Measurements from ENCODE around the gene PNPO. TPM values are rescaled to one million over a fixed set of nuclear protein-coding genes. Genes with fewer than 3 reads are reported as not detected.

Gene PNPO
- total and polyA plus RNA-seq, 2 of the 4 experiments (the other 2 are of a cell fraction), result 13.9 to 34.1 TPM

- H3K79me1 ChIP-seq (ENCODE audit: low read depth in 1 of 2, low read length in 2 of 2), result peaks cover 26 to 55% of the 10 kb centered on the region in 2 experiments
- H3K4me2 ChIP-seq (ENCODE audit: low read depth, low read length), result peak within 1 kb of the TSS; percentile 98
- ChIA-PET POLR2A (ENCODE audit: unreplicated experiment) (interaction anchor here (0.7 kb wide), 1 partner anchor 65 kb away, joined by 3 read pairs; the partner anchor contains the start of genes LRRC46 and MRPL10), CTCF (interaction anchor here (0.8 to 1.5 kb wide), 3 partner anchors 54 to 59 kb away, joined by 3 to 11 read pairs (median 3); partner anchors contain the start of gene SCRN2)
- H3K27me3 ChIP-seq (ENCODE audit: control insufficient read depth, insufficient read depth, low read length), result no peaks in the 10 kb centered on the region
- peak within 1 kb of the TSS; percentile 95 for H2AK5ac ChIP-seq (ENCODE audit: low read depth, low read length)
- no peaks in the 10 kb centered on the region for H4K20me1 ChIP-seq (ENCODE audit: insufficient read depth, low read length)
- H4K91ac ChIP-seq (ENCODE audit: insufficient read depth, low read depth, low read length), result peak within 1 kb of the TSS; percentile 94
- ATAC-seq (ENCODE audit: low read depth), result peak; percentile 92
- H3K4me1 ChIP-seq (ENCODE audit: control insufficient read depth, insufficient read depth, low read length), result peaks cover 1% of the 10 kb centered on the region; the same call in 1 of the 2 replicates
- dilution Hi-C loops (cut with HindIII; ENCODE audit: low sequenced_read_pairs, unreplicated experiment), result no loop called here
- H4K8ac ChIP-seq (ENCODE audit: low read depth in 2 of 2, low read length in 2 of 2), result peak within 1 kb of the TSS; percentile 96 to 99
- BruUV-seq (replicated peaks), result no TSS peak
- H3K4ac ChIP-seq (ENCODE audit: low read depth, low read length), result peak within 1 kb of the TSS; percentile 95
- H3K56ac ChIP-seq (ENCODE audit: extremely low read depth, insufficient read depth, low read length), result peak within 1 kb of the TSS; percentile 87
- H2BK20ac ChIP-seq (ENCODE audit: low read depth, low read length), result no peak within 1 kb of the TSS
- DNase-seq, result peak; percentile 100
- in situ Hi-C loops (cut with MboI; ENCODE audit: low sequenced_read_pairs), result no loop called here
- H2AFZ ChIP-seq (replicated peaks; ENCODE audit: low read length, poor library complexity), result peak within 1 kb of the TSS; percentile 97
- peak within 1 kb of the TSS; percentile 78 for H3K18ac ChIP-seq (ENCODE audit: low read depth, low read length)
- H3K14ac ChIP-seq (replicated peaks; ENCODE audit: low read depth, low read length), result peak within 1 kb of the TSS; percentile 97
- peak within 1 kb of the TSS; percentile 64; the same call in 1 of the 2 replicates for H2BK120ac ChIP-seq (ENCODE audit: low read depth, low read length)
- H3K27ac ChIP-seq (ENCODE audit: insufficient read depth, low read length), result peak within 1 kb of the TSS; percentile 94
- peak within 1 kb of the TSS; percentile 96 for H3K23ac ChIP-seq (ENCODE audit: low read depth, low read length)
- H3K4me3 ChIP-seq (ENCODE audit: insufficient read depth, low read depth, low read length), result peak within 1 kb of the TSS; percentile 97
- H2AK9ac ChIP-seq (replicated peaks; ENCODE audit: low read depth, low read length, poor library complexity), result peak within 1 kb of the TSS; percentile 95
- 0% methylated on average over 32 of the region's 70 CpGs; no CpG with 5 or more reads in 1 of the 2 experiments for WGBS, 2 experiments (ENCODE audit: extremely low coverage in 2 of 2, insufficient read length in 1 of 2)
- peak within 1 kb of the TSS; percentile 95 for H4K5ac ChIP-seq (ENCODE audit: low read depth, low read length)
- H3K9ac ChIP-seq (ENCODE audit: low read depth, low read length), result peak within 1 kb of the TSS; percentile 97
- no peak within 1 kb of the TSS; the same call in 2 of the 3 replicates for H2BK15ac ChIP-seq (ENCODE audit: low read depth, low read length)
- H2BK5ac ChIP-seq (ENCODE audit: low read depth, low read length, poor library complexity, severe bottlenecking), result peak within 1 kb of the TSS; percentile 91
- intact Hi-C loops (cut with micrococcal nuclease), result loop anchor here (1.0 kb wide), 3 partner anchors 45 to 122 kb away; partner anchors contain the start of gene PNPO
- 0 out of 2 replicates have a peak, but pooled peaks cover 7% of the 10 kb centered on the region for H3K9me1 ChIP-seq (ENCODE audit: insufficient read depth, low read length)
- H3K9me3 ChIP-seq (ENCODE audit: control insufficient read depth, insufficient read depth, low read length), result no peaks in the 10 kb centered on the region
- H3K36me3 ChIP-seq (ENCODE audit: control insufficient read depth, insufficient read depth, low read length), result no peaks in the 10 kb centered on the region
- TF ChIP-seq ELK1 (IDR thresholded peaks at IDR 0.05; ENCODE audit: borderline replicate concordance, low read depth, low read length), result no peak
- peak; percentile 82 for TF ChIP-seq POLR2A (IDR thresholded peaks at IDR 0.05; ENCODE audit: low read depth, low read length)
- TF ChIP-seq RFX5 (IDR thresholded peaks at IDR 0.05; ENCODE audit: low read depth, low read length), result no peak
- TF ChIP-seq FOS (IDR thresholded peaks at IDR 0.05; ENCODE audit: low read depth, low read length), result peak; percentile 95
- TF ChIP-seq CEBPB (IDR thresholded peaks at IDR 0.05; ENCODE audit: low read depth, low read length), result peak; percentile 87
- TF ChIP-seq NFE2L2 (IDR thresholded peaks at IDR 0.05; ENCODE audit: low read depth, low read length), result no peak
- TF ChIP-seq BHLHE40 (IDR thresholded peaks at IDR 0.05; ENCODE audit: low read depth, low read length), result no peak
- TF ChIP-seq RCOR1 (IDR thresholded peaks at IDR 0.05; ENCODE audit: insufficient replicate concordance, low read length), result peak; percentile 10
- peak; percentile 99 for TF ChIP-seq MAZ (IDR thresholded peaks at IDR 0.05; ENCODE audit: borderline replicate concordance, low read depth, low read length)
- no peak for TF ChIP-seq SMC3 (IDR thresholded peaks at IDR 0.05; ENCODE audit: low read depth, low read length)
- no peak for TF ChIP-seq RAD21 (IDR thresholded peaks at IDR 0.05; ENCODE audit: low read length)
- no peak for TF ChIP-seq MAFK (IDR thresholded peaks at IDR 0.05; ENCODE audit: low read depth, low read length)
- TF ChIP-seq USF2 (IDR thresholded peaks at IDR 0.05; ENCODE audit: low read depth, low read length), result no peak
- TF ChIP-seq MXI1 (IDR thresholded peaks at IDR 0.05; ENCODE audit: borderline replicate concordance, low read depth, low read length), result no peak
- TF ChIP-seq CHD1 (IDR thresholded peaks at IDR 0.05; ENCODE audit: low read depth, low read length), result no peak
These were observed 45.3 kb upstream of the PNPO start, which contains the start of gene SP2 for GRCh38 chr17:47895856-47896671. SP2 (plus strand) TSS chr17:47896236; CDS start chr17:47896287, 51 bp downstream.
